Daoy (cell line): ENCODE results near the gene ACOX3. TPM values are rescaled to one million over a fixed set of nuclear protein-coding genes. Genes with fewer than 3 reads are reported as not detected.

Experiments
- DNase-seq: peaks from one replicate; pipeline ENCODE4 v3.0.0-alpha.2; 2015; ENCODE audit warnings: low read depth
- total RNA-seq: library from RNA; depleted of rRNA; stranded (reverse); fragments of >200 nt; shearing (Covaris generic); gene quantifications from 2 replicates; pipeline ENCODE4 v1.2.3, GENCODE V29; 2014

Gene ACOX3
- total RNA-seq, 1 experiment from 2014 or later: 13.4 TPM

- DNase-seq: peak; percentile 73
Observed at GRCh38 chr4:8468746-8469535, 28.4 kb upstream of the ACOX3 start.

GRCh38 chr4:8467016-8467415, 26.5 kb upstream of the ACOX3 start:
- DNase-seq: no peak

- no peak for DNase-seq
Observed at GRCh38 chr4:8465615-8466611, 25.4 kb upstream of the ACOX3 start.

GRCh38 chr4:8464381-8464780, 23.9 kb upstream of the ACOX3 start:
- DNase-seq: no peak

- no peak for DNase-seq
Observed at GRCh38 chr4:8463811-8464210, 23.3 kb upstream of the ACOX3 start.

- no peak for DNase-seq
Observed at GRCh38 chr4:8461616-8462015, 21.1 kb upstream of the ACOX3 start.

GRCh38 chr4:8461086-8461485, 20.6 kb upstream of the ACOX3 start:
- DNase-seq: no peak

- no peak for DNase-seq
Observed at GRCh38 chr4:8459867-8460445, 19.4 kb upstream of the ACOX3 start.

- DNase-seq: no peak
Observed at GRCh38 chr4:8457646-8458252, 17.2 kb upstream of the ACOX3 start.

- no peak for DNase-seq
Observed at GRCh38 chr4:8453957-8454356, 13.4 kb upstream of the ACOX3 start.

- no peak for DNase-seq
Observed at GRCh38 chr4:8451440-8452182, 11.1 kb upstream of the ACOX3 start.

GRCh38 chr4:8446122-8446521, 5.6 kb upstream of the ACOX3 start:
- DNase-seq: no peak

- no peak for DNase-seq
Observed at GRCh38 chr4:8443801-8444200, 3.3 kb upstream of the ACOX3 start.

GRCh38 chr4:8442596-8443358, 2.3 kb upstream of the ACOX3 start:
- no peak for DNase-seq

GRCh38 chr4:8441499-8442091, 1.1 kb upstream of the ACOX3 start:
- DNase-seq: no peak

- DNase-seq: no peak
Observed at GRCh38 chr4:8439914-8440491, 520 bp downstream of the ACOX3 start.

GRCh38 chr4:8439168-8439567, 1.4 kb downstream of the ACOX3 start:
- DNase-seq: no peak

- DNase-seq: no peak
Observed at GRCh38 chr4:8438743-8439142, 1.8 kb downstream of the ACOX3 start.

GRCh38 chr4:8437281-8437680, 3.2 kb downstream of the ACOX3 start:
- DNase-seq: no peak

- no peak for DNase-seq
Observed at GRCh38 chr4:8435656-8436121, 4.8 kb downstream of the ACOX3 start.
